GM21528 (cell line): ENCODE results near the gene CAPN3.
"Not testable (repeated sequence)": the region's sequence is repeated elsewhere in the genome, so short reads cannot be mapped to it uniquely, and the experiment has no call there.

Experiments
- ATAC-seq: cut with Tn5 transposase; IDR thresholded peaks from one replicate; pipeline ENCODE4 v1.9.1; 2021; ENCODE audit warnings: mild to moderate bottlenecking, moderate library complexity; ENCODE audit not compliant: unreplicated experiment, low FRiP score

Gene CAPN3

GRCh38 chr15:42359249-42359648 lies at the start of gene CAPN3:
Gene CAPN3 (plus strand): TSS chr15:42359501. CDS start chr15:42359806, 305 bp downstream.
- no peak for ATAC-seq

GRCh38 chr15:42313463-42313862 lies 45.8 kb upstream of the CAPN3 start:
- ATAC-seq = no peak

- ATAC-seq = no peak
Measured at GRCh38 chr15:42314818-42315217, 44.5 kb upstream of the CAPN3 start.

- no peak for ATAC-seq
Measured at GRCh38 chr15:42315521-42315920, 43.8 kb upstream of the CAPN3 start.

- not testable (repeated sequence) for ATAC-seq
Measured at GRCh38 chr15:42316282-42316805, 43.0 kb upstream of the CAPN3 start.

- no peak for ATAC-seq
Measured at GRCh38 chr15:42319206-42319605, 40.1 kb upstream of the CAPN3 start.

GRCh38 chr15:42324308-42324707 lies 35.0 kb upstream of the CAPN3 start:
- ATAC-seq = no peak

GRCh38 chr15:42329161-42329560 lies 30.1 kb upstream of the CAPN3 start:
- no peak for ATAC-seq

GRCh38 chr15:42329992-42330391 lies 29.3 kb upstream of the CAPN3 start:
- ATAC-seq = no peak

GRCh38 chr15:42331235-42331634 lies 28.1 kb upstream of the CAPN3 start:
- no peak for ATAC-seq

- no peak for ATAC-seq
Measured at GRCh38 chr15:42332331-42332730, 27.0 kb upstream of the CAPN3 start.

GRCh38 chr15:42335074-42335473 lies 24.2 kb upstream of the CAPN3 start:
- no peak for ATAC-seq

- not testable (repeated sequence) for ATAC-seq
Measured at GRCh38 chr15:42336650-42337049, 22.7 kb upstream of the CAPN3 start.

GRCh38 chr15:42337104-42337503 lies 22.2 kb upstream of the CAPN3 start:
- ATAC-seq = not testable (repeated sequence)

- ATAC-seq = no peak
Measured at GRCh38 chr15:42338500-42338899, 20.8 kb upstream of the CAPN3 start.

GRCh38 chr15:42343596-42344232 lies 15.6 kb upstream of the CAPN3 start:
- ATAC-seq = no peak

GRCh38 chr15:42344763-42345162 lies 14.5 kb upstream of the CAPN3 start:
- no peak for ATAC-seq

GRCh38 chr15:42345504-42345903 lies 13.8 kb upstream of the CAPN3 start:
- no peak for ATAC-seq

GRCh38 chr15:42348083-42348482 lies 11.2 kb upstream of the CAPN3 start:
- no peak for ATAC-seq

GRCh38 chr15:42349186-42349585 lies 10.1 kb upstream of the CAPN3 start:
- ATAC-seq = no peak

- ATAC-seq = no peak
Measured at GRCh38 chr15:42352401-42352800, 6.9 kb upstream of the CAPN3 start.

GRCh38 chr15:42353061-42353460 lies 6.2 kb upstream of the CAPN3 start:
- ATAC-seq = no peak

GRCh38 chr15:42354824-42355223 lies 4.5 kb upstream of the CAPN3 start:
- no peak for ATAC-seq
